ENCODE data around the gene TPX2.

Gene TPX2

GRCh38 chr20:31705598-31706597, 33.2 kb upstream of the TPX2 start:
- DNase-seq (ENCODE audit: low read depth), result no peak

DNA sequence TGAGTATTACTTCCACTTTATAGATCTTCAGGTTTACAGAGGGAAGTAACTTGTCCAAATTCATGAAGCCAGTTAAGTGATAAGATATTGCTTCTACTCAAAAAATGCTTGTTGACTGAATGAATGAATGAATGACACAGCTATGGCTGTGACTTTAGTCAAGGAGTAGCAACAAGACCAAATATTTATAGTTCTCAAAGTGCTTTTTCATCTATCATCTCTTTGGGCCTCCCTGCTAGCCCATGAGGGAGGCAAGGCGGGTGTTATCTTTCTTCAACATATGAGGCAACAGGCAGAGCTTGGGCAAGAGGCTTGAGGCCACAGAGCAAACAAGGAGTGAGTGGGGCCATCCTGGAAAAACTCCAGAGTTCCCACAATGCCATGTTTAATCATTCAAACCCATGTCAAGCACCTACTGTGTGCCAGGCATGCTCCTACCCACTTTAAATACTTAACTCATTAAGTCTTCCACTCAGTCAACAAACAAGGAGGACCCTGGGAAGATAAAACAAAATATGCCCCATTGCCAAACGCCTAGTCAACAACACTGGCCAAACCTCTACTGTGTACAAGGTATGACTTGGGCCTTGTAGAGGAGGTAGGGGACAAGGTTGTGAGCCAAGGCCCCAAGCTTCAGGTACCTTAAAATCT, 32.4 kb upstream of the TPX2 start:
- no peak for DNase-seq (ENCODE audit: low read depth)

- DNase-seq (ENCODE audit: low read depth), result no peak
Observed at GRCh38 chr20:31707258-31707615, 31.9 kb upstream of the TPX2 start.

GRCh38 chr20:31707994-31708735, 30.9 kb upstream of the TPX2 start:
- no peak for DNase-seq (ENCODE audit: low read depth)

DNA sequence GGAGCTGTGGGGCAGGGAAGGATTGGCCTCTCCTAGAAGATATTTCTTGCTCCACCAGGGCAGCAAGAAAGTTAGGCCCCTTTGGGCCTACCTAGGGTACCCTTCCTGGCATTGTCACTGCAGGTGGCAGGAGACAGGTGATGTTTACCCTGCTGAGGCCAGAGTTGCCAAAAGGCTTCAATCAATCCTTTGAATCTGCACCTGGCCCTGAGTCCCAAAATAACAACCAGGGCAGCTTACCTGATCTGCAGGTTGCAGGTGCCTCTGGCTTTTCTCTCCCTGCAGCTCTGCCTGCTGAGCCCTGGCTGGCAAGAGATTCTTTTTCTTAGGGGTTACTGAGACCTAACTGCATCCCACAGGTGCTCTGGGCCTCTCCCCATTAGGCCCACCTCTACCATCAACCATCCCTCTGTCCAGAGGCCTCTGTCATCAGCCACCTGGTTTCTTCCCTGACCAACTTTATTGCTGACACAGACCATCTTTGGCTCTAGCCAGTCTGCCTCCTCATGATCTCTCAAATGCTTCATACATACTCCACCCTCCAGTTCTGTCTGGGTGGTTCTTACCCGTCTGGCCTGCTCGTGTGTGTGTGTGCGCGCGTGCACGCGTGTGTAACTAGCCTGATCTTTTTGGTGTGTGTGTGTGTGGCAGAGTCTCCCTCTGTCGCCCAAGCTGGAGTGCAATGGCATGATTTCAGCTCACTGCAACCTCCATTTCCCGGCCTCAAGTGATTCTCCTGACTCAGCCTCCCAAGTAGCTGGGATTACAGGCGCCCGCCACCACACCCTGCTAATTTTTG, 30.2 kb upstream of the TPX2 start:
- no peak for DNase-seq (ENCODE audit: low read depth)

DNA sequence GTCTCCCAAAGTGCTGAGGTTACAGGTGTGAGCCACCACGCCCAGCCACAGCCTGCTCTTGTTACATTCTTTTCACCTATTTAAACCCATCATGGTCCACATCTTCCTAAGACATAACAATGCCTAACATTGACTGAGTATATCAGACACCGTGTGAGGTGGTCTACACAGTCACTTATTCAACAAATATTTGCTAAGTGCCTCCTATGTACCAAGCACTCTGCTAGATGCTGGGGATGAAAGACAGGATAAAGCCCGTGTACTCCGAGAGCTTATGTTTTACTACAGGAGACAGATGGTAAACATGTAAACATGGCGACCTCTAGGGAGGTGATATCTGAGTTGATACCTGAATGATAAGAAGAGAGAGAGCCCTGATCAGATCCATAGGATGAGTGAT, 29.2 kb upstream of the TPX2 start:
- DNase-seq (ENCODE audit: low read depth), result no peak

DNA sequence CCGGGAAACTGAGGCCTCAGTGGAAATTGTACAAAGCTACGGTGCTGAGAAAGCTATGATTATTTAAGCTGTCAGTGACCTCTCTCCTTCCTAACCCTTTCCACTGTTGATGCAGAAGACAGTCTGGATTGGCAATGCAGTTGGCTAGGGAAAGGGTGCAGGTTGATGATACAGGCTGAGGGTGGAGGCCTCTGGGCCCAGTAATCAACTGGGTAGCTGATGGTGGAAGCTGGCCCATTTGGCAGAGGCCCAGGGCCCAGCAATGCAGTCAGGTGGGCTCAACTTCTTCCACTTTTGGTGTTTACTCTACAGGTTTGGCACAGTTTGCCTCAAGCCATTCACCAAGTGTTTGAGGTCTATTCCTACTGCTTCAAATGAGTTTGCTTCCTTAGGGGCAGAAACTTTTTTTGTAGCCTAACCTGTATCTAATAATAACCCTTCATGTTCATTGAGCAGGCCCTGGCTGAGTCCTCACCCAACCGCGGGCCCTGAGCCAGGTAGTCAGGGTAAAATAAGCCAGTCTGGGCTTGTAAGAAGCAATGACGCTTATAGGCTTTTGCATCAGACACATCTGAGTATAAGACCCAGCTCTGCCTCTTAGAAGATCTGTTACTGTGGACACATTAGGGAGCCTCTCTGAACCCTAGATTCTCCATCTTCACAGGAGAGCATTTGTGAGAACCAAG, 28.5 kb upstream of the TPX2 start:
- DNase-seq (ENCODE audit: low read depth), result no peak

- no peak for DNase-seq (ENCODE audit: low read depth)
Observed at GRCh38 chr20:31711179-31712111, 27.6 kb upstream of the TPX2 start.

DNA sequence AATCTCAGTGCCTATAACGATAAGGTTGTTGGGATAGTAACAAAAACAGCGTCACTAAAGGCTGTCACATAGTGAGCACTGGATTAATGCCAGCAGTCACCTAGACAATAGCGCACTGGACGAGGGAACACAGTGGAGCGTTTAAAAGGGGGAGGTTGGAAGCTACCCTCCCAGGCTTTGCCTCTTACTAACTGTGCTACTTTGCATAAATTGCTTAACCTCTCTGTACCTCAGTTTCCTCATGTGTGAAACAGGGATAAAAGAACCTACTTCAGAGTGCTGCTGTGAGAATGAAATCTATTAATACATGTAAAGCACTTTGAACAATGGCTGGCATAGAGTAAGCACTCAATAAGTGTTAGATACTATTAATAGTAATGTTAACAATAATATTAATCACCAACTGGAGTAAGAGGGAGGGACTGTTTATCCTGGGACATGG, 27.0 kb upstream of the TPX2 start:
- no peak for DNase-seq (ENCODE audit: low read depth)

DNA sequence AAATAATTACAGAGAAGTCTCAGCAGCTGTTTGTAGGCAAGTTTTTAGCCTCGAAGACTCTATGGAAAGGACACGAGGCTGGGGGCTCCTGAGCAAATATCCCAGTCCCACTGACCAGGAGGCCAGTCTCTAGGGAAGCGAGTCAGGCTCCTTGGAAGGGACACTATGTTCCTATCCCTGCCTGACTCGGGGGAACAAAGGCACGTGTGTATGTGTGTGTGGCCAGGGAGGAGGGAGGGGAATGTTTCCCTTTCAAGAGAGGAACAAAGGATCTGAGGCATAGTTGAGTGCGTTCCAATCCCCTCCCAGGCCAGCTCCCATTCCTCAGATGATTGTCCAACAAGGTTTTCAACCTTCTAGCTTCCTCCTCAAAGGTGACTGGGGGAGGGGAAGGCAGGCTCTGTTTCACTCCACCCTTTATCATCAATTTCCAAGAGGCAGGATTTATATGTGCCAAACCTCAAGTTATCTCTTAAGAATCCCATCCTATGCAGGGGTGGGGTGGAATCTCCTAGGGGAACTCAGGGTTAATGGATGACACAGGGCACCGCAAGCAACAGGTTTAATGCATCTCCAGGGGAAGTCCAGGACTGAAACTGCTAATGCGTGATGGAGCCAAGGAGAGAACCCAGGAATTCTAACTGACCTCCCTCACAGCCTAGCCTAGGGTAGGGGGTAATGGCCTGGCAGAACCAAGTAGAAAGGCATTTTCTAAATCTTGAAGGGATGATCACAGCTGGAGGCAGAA, 26.4 kb upstream of the TPX2 start:
- DNase-seq (ENCODE audit: low read depth), result no peak

DNA sequence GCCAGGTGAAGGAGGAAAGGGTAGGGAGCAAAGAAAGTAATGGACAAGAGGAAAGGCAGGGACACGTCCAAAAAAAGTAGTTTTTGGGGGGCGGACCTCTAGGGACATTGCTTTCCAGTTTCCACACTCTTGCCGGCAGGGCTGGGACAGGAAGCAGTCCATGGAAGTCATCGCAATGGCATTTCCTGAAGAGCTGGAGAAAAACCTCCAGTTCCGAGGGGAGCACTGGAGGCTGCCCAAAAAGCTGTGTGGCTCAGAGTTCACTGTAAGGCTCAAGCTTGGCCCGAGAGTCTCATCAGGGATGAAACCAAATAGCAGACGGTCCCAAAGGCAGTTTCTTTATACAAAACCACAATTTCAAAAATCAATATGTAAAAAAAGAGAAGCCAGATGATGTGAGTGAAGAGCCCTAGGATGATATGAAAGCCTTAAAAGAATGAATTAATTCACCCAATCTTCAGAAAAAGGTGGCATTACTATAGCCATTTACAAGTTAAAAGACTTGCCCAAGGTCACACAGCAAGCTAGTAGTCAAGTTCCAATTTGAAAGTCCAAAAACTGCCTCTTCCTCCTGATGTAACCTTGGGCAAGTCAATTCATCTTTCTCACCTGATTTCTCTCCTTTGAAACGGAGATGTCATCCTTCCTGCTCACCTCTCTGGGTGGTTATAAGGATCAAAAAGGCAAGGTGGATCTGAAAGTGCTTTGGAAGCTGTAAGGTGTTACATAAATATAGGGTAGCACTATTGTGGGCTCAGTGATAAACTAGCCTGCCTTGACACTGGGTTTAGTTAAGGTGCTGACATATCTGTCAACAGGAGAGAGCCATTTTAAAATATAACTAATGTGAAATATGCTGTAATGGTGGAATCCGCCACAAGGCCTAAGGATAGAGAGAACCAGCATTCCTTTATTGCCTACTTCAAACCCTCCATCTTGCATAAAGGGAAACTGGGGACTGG, 25.5 kb upstream of the TPX2 start:
- no peak for DNase-seq (ENCODE audit: low read depth)

DNA sequence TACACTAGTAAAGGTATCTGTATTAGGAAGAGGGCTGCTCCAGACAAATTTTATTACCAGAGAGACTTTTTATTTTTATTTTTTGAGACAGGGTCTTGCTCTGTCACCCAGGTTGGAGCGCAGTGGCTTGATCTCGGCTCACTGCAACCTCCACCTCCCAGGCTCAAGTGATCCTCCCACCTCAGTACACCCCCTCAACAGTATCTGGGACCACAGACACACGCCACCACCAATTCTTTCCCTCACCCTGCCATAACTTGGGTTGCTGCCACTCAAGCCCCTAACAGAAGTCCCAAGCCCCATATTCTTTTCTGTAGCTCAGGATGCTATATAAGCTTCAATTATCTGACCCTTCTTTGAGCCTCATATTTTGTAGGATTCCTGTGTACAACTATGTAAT, 23.3 kb upstream of the TPX2 start:
- DNase-seq (ENCODE audit: low read depth), result no peak

- no peak for DNase-seq (ENCODE audit: low read depth)
Observed at GRCh38 chr20:31716351-31716750, 22.7 kb upstream of the TPX2 start.

DNA sequence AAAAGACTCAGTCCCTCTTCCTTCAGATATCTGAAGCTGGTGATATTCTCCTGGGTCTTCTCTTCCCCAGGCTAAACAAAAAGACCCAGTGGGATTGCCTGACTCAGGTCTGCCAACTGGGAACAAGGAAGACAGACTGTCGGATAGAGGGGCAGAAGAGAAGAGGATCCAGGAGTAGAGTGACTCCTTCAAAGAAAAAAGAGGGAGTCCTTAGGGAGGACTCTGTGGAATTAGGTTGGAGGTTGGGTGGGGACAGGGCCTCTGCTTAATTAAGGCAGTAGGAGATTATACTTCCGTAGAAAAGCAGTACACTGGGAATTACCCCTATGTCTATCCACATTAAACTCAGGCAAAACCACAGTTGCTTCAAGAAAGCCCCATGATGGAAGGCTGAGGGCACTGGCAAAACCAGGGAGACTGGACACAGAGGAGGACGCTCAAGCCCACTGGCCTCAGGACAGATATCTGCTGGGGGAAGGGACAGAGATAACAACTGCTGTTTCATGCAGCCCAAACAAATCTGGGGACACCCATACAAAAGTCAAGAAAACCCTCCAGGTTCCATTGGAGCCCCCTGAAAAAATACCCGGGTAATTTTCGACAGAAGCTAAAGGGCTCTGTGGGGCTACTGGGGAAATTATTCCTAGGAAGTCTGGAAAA, 22.1 kb upstream of the TPX2 start:
- no peak for DNase-seq (ENCODE audit: low read depth)

- DNase-seq (ENCODE audit: low read depth), result no peak
Observed at GRCh38 chr20:31717478-31718201, 21.4 kb upstream of the TPX2 start.

- no peak for DNase-seq (ENCODE audit: low read depth)
Observed at GRCh38 chr20:31718952-31719643, 20.0 kb upstream of the TPX2 start.
